Vagina (tissue), 2 donors: ENCODE data around the gene FBXO21. TPM values are rescaled to one million over a fixed set of nuclear protein-coding genes. Genes with fewer than 3 reads are reported as not detected.
"Not testable (repeated sequence)": the region's sequence is repeated elsewhere in the genome, so short reads cannot be mapped to it uniquely, and the experiment has no call there.

ENCODE experiments used
- DNase-seq, 2 donors: peaks; one replicate each; pipeline ENCODE4 v3.0.0-alpha.2; 2017; ENCODE audit errors: extremely low spot score in 2 of 2
- H3K27ac ChIP-seq: fragments of 200-600 bp; sonication (generic); one replicate; pipeline ENCODE4 v1.5.1; 2019
- H3K27me3 ChIP-seq: fragments of 200-600 bp; sonication (generic); one replicate; pipeline ENCODE4 v1.5.1; 2019
- H3K36me3 ChIP-seq, 2 donors: fragments of 200-600 bp; sonication (generic); one replicate each; pipeline ENCODE4 v1.5.1; 2017 to 2019
- H3K4me1 ChIP-seq: fragments of 200-600 bp; sonication (generic); one replicate; pipeline ENCODE4 v1.5.1; 2019
- H3K4me3 ChIP-seq, 2 donors: fragments of 200-600 bp; sonication (generic); 1 replicate in 1 of 2; 2 replicates in 1 of 2; pipeline ENCODE4 v1.5.1; 2016 to 2019
- H3K9me3 ChIP-seq: fragments of 200-600 bp; sonication (generic); one replicate; pipeline ENCODE4 v1.5.1; 2019
- CTCF ChIP-seq, 3 experiments: fragments of 450-650 bp in 2 of 3; fragments of 200-600 bp in 1 of 3; sonication (generic) in 1 of 3; IDR thresholded peaks; one replicate each; pipeline ENCODE4 v1.5.1; 2017 to 2019; ENCODE audit warnings: antibody characterized with exemption in 3 of 3, mild to moderate bottlenecking in 2 of 3, moderate library complexity in 2 of 3
- POLR2A ChIP-seq, 2 donors: fragments of 450-650 bp; IDR thresholded peaks; one replicate each; pipeline ENCODE4 v1.6.1; 2017; ENCODE audit warnings: antibody characterized with exemption in 2 of 2, mild to moderate bottlenecking in 2 of 2, moderate library complexity in 2 of 2
- POLR2AphosphoS5 ChIP-seq, 2 donors: sonication (generic); formaldehyde crosslinking; IDR thresholded peaks; one replicate each; pipeline ENCODE4 v1.9.0; 2017; ENCODE audit warnings: antibody characterized with exemption in 2 of 2, mild to moderate bottlenecking in 2 of 2, low read depth in 1 of 2; ENCODE audit not compliant: insufficient read depth in 1 of 2
- intact Hi-C: fragments of 100-400 bp; cut with DNase I; formaldehyde crosslinking; loops from one replicate; pipeline ENCODE4 v1.15.1; 2023
- total RNA-seq: library from RNA; depleted of rRNA; stranded (reverse); fragments of >200 nt; gene quantifications from one replicate; pipeline ENCODE4 v1.2.3, GENCODE V29; 2016

Gene FBXO21
- total RNA-seq, 1 donor from 2014 or later, result 62.4 TPM

- Histone ChIP-seq H3K9me3 (no peaks in the 10 kb centered on the region), H3K27me3 (no peaks in the 10 kb centered on the region), H3K4me1 (no peaks in the 10 kb centered on the region), H3K27ac (no peak overlapping the region), H3K4me3 (no peak overlapping the region), H3K36me3 (no peaks in the 10 kb centered on the region)
- intact Hi-C loops, result no loop called here
- TF ChIP-seq POLR2A (IDR thresholded peaks at IDR 0.05), result no peak
- no peak for DNase-seq
These were observed 41.5 kb upstream of the FBXO21 start for GRCh38 chr12:117231750-117232149.

GRCh38 chr12:117228239-117228638, 38.0 kb upstream of the FBXO21 start:
- TF ChIP-seq POLR2AphosphoS5 (IDR thresholded peaks at IDR 0.05; ENCODE audit: insufficient read depth in 1 of 2, low read depth in 1 of 2), result no peak
- TF ChIP-seq POLR2A (IDR thresholded peaks at IDR 0.05), result no peak
- TF ChIP-seq CTCF (IDR thresholded peaks at IDR 0.05), result no peak
- DNase-seq, result no peak
- Histone ChIP-seq H3K27ac (no peak overlapping the region), H3K4me1 (no peaks in the 10 kb centered on the region), H3K4me3 (no peak overlapping the region), H3K9me3 (no peaks in the 10 kb centered on the region), H3K36me3 (no peaks in the 10 kb centered on the region), H3K27me3 (no peaks in the 10 kb centered on the region)
- intact Hi-C loops, result no loop called here

GRCh38 chr12:117227000-117227653, 36.9 kb upstream of the FBXO21 start:
- no peak overlapping the region for H3K4me3 ChIP-seq
- TF ChIP-seq CTCF (IDR thresholded peaks at IDR 0.05) (no peak), POLR2A (IDR thresholded peaks at IDR 0.05) (no peak)
- no peak overlapping the region for H3K27ac ChIP-seq
- no peaks in the 10 kb centered on the region for H3K4me1 ChIP-seq
- intact Hi-C loops, result no loop called here
- no peaks in the 10 kb centered on the region for H3K27me3 ChIP-seq
- H3K9me3 ChIP-seq, result no peaks in the 10 kb centered on the region
- no peak for DNase-seq
- no peaks in the 10 kb centered on the region for H3K36me3 ChIP-seq

- intact Hi-C loops, result no loop called here
- no peaks in the 10 kb centered on the region for H3K27me3 ChIP-seq
- no peak overlapping the region for H3K4me3 ChIP-seq
These were observed 36.2 kb upstream of the FBXO21 start for GRCh38 chr12:117226505-117226904.

GRCh38 chr12:117225179-117225578, 34.9 kb upstream of the FBXO21 start:
- Histone ChIP-seq H3K27ac (no peak overlapping the region), H3K4me3 (no peak overlapping the region), H3K36me3 (no peaks in the 10 kb centered on the region), H3K4me1 (no peaks in the 10 kb centered on the region), H3K27me3 (no peaks in the 10 kb centered on the region), H3K9me3 (no peaks in the 10 kb centered on the region)
- no peak for TF ChIP-seq POLR2A (IDR thresholded peaks at IDR 0.05)
- TF ChIP-seq POLR2AphosphoS5 (IDR thresholded peaks at IDR 0.05; ENCODE audit: insufficient read depth in 1 of 2, low read depth in 1 of 2), result no peak
- no peak for TF ChIP-seq CTCF (IDR thresholded peaks at IDR 0.05)
- no peak for DNase-seq
- intact Hi-C loops, result no loop called here

More at GRCh38 chr12:117226505-117226904, 36.2 kb upstream of the FBXO21 start:
- Histone ChIP-seq H3K9me3 (no peaks in the 10 kb centered on the region), H3K36me3 (no peaks in the 10 kb centered on the region), H3K4me1 (no peaks in the 10 kb centered on the region), H3K27ac (no peak overlapping the region)
- TF ChIP-seq POLR2A (IDR thresholded peaks at IDR 0.05) (no peak), POLR2AphosphoS5 (IDR thresholded peaks at IDR 0.05; ENCODE audit: insufficient read depth in 1 of 2, low read depth in 1 of 2) (no peak), CTCF (IDR thresholded peaks at IDR 0.05) (no peak)
- DNase-seq, result no peak

- H3K4me1 ChIP-seq, H3K27ac ChIP-seq, H3K27me3 ChIP-seq, H3K4me3 ChIP-seq, intact Hi-C loops, H3K9me3 ChIP-seq, H3K36me3 ChIP-seq, DNase-seq: not testable (repeated sequence)
These were observed 30.7 kb upstream of the FBXO21 start for GRCh38 chr12:117220947-117221346.
